Ramos (cell line): ENCODE data around the gene LILRB1.
"Not testable (repeated sequence)": the region's sequence is repeated elsewhere in the genome, so short reads cannot be mapped to it uniquely, and the experiment has no call there.

Experiments
- in situ Hi-C: fragments of 300-500 bp; cut with MboI; formaldehyde crosslinking; loops from one replicate; pipeline ENCODE4 v1.14.3; 2022; ENCODE audit warnings: low sequenced_read_pairs; ENCODE audit not compliant: unreplicated experiment

Gene LILRB1

DNA sequence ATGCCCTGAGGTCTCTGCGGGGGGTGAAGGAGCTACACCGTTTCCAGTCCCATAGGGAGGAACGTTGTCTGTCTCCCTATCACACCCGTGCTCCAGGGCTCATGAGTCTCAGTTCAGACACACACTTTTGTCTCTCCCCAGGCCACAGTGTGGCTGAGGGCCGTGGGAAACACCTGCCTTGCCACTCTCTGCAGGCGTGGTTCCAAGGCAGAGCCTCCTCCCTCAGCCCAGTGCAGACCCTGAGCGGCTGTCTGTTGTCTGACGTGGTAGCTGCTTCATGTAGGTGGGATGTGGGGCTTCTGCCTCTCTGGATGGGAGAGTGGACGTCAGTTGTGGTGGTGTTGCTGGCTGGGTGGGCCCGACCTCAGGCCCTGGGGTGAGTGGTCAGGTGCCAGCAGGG lies 6.0 kb upstream of the LILRB1 start:
- in situ Hi-C loops, result not testable (repeated sequence)

DNA sequence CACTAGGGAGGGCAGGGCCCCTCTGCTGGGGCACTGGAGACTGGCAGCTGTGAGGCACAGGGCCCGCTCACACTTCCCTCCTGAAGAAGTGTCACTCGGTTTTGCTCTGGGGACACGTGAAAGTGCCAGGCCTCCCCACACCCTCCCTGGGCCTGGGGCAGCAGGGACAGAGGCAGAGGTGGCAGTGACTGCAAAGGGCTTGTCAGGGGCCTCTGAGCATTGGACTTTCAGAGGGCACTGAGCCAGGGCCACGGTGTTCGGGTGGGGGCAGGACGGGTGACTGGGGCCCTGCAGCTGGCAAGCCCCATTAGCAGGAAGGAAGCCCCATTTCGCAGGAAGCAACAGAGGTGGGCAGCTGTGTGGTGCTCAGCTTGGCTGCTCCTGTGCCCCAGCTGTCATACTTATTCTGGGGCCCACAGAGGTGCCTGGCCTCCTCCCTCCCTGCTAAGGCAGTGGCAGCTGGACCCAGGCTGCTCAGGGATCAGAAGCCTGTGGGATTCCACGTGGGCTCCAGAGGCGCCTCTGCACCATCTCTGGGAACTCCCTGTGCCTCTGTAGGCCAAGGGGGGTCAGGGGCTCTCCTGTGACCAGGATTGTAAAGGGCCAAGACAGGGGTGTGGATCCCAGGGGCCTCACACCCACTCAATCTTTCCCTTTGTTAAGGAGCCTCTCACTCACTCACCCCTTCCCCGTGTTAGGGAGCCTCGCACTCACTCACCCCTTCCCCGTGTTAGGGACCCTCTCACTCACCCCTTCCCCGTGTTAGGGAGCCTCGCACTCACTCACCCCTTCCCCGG lies 5.2 kb upstream of the LILRB1 start:
- in situ Hi-C loops, result not testable (repeated sequence)

DNA sequence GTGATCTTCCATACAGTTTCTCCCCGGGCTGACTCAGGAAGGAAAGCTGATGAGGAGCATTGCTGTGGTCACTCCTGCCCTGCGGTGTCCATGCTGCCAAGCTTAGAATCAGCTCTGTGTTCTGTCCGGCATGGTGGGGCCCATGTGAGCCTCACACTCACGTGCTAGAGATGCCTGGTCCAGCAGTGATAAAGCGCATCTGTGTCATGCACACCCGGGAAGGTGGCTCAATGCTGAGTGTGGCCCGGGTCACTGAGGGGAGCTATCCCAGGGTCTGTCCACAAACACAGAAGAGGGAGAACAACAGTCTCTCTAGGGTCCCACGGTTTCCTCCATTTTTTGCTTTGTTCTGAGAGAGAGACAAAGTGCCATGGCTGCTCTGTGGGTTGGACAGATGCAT lies 3.5 kb upstream of the LILRB1 start:
- in situ Hi-C loops, result no loop called here

DNA sequence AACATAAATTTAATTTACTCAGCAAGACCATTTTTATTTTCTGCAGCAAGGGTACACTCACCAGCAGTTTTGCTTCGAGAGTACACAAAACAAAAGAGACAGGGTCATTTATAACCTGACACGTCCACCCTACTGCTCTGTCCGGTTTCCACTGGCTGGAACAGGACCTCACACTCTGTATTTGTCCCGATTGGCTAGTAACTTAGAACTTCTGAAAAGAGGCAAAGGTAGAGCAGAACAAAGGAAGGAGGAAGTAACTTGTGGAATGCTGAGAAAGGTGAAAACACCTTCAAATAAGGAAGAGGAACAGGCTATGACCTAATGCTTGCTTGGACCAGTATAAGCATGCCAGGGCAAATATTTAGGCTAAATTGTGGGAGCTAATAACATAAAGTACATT lies 2.4 kb upstream of the LILRB1 start:
- in situ Hi-C loops, result not testable (repeated sequence)

DNA sequence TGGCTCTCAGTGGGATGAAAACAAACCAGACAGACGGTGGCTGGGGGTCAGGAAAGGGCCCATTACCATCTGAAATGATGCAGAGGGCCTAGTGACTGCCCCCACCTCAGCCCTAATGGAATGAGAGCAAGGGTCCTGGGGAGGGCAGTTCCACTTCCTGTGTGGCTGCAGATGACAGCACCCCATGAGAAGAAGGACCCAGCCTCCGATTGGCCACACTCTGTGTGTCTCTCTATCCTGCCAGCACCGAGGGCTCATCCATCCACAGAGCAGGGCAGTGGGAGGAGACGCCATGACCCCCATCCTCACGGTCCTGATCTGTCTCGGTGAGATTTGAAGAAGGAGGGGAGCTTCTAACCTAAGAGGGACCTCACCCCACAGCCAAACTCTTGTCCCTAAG lies 498 bp downstream of the LILRB1 start:
- in situ Hi-C loops, result loop anchor here (5.0 kb wide), 1 partner anchor 333 kb away; no protein-coding TSS in a partner anchor

DNA sequence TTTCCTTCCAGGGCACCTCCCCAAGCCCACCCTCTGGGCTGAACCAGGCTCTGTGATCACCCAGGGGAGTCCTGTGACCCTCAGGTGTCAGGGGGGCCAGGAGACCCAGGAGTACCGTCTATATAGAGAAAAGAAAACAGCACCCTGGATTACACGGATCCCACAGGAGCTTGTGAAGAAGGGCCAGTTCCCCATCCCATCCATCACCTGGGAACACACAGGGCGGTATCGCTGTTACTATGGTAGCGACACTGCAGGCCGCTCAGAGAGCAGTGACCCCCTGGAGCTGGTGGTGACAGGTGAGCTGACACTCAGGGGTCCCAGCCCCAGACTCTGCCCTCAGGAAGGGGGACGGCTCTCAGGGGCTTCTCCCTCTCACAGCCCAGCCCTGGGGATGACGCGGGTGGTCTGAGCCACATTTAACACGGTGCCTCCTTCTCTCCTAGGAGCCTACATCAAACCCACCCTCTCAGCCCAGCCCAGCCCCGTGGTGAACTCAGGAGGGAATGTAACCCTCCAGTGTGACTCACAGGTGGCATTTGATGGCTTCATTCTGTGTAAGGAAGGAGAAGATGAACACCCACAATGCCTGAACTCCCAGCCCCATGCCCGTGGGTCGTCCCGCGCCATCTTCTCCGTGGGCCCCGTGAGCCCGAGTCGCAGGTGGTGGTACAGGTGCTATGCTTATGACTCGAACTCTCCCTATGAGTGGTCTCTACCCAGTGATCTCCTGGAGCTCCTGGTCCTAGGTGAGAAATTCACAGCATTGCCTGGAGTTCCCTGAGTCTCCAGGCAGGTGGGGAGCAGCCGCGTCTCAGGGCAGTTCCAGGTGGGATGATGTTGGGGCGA lies 1.4 kb downstream of the LILRB1 start:
- in situ Hi-C loops, result loop anchor here (5.0 kb wide), 1 partner anchor 334 kb away; no protein-coding TSS in a partner anchor

DNA sequence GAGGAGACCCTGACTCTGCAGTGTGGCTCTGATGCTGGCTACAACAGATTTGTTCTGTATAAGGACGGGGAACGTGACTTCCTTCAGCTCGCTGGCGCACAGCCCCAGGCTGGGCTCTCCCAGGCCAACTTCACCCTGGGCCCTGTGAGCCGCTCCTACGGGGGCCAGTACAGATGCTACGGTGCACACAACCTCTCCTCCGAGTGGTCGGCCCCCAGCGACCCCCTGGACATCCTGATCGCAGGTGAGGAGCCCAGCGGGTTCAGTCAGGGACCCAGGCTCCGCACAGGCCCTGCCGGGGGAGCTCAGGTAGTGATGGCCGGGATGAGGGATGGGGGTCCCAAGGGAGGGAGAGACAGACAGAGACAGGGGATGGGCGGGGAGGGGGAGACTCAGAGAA lies 2.2 kb downstream of the LILRB1 start:
- in situ Hi-C loops, result loop anchor here (5.0 kb wide), 1 partner anchor 335 kb away; no protein-coding TSS in a partner anchor

DNA sequence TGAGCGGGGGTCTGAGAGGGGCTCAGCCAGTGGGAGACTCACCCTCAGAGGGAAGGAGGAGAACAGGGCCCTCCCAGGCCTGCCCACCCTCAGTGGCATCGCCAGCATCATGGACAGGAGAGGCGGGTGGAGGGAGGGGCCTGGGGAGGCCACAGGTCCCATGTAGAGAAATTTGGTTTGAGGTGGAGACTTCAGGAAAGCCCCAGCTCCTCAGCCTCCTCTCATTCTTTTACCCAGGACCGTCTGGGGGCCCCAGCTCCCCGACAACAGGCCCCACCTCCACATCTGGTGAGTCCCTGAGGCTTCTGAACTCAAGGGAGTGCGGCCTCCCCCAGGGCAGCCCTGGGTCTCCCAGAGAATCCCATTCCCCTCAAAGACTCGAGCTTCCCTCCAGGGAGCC lies 3.1 kb downstream of the LILRB1 start:
- in situ Hi-C loops, result loop anchor here (5.0 kb wide), 1 partner anchor 336 kb away; no protein-coding TSS in a partner anchor

DNA sequence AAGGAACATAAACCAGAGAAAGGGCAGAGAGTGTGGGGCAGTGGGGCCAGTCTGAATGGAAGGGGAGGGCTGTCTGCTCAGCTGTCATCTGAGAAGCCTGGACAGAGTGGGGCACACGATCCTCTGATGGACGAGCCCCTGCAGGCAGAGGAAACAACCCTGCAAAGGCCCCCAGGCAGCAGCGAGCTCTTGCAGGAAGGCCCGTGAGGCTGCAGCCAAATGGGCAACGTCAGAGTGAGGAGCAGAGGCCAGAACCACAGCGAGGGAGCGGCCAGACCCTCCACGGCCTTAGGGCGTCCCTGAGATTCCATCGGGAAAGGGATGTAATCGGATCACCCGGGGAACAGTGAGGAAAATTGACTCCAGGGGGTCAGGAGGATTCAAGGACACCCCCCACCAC lies 5.8 kb downstream of the LILRB1 start:
- in situ Hi-C loops, result not testable (repeated sequence)

DNA sequence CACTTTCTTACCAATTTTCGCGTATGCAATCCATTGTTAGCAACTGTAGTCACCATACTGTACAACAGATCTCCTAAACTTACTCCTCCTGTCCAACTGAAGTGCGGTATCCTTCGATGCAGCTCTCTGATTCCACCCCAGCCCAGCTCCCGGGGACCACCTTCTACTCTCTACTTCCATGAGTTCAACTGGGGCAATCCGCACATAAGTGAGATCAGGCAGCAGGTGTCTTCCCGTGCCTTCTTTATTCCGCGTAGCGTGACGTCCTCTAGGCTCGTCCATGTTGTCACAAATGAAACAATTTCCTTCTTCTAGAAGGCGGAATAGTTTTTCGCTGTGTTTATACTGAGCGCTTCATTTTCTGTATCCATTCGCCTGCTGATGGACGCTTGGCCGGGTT lies 8.4 kb downstream of the LILRB1 start:
- in situ Hi-C loops, result no loop called here

DNA sequence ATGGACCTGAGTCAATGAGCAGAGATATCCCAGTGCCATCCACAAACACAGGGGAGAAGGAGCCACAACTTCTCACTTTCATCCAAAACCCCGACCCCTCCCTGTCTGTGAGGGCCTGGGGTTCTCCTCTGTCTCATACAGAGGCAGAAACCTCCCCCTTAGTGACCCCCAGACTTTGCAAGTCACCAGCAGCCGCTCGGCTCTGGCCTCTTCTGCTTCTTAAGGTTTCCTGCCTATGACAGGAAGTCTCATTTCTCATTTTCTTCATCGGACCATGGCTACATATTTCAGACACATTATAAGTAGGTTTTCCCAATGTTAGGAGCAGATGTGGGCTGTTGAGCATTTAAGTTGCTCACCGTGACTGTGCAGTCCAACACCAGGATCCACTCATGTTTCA lies 12.7 kb downstream of the LILRB1 start:
- in situ Hi-C loops, result not testable (repeated sequence)

DNA sequence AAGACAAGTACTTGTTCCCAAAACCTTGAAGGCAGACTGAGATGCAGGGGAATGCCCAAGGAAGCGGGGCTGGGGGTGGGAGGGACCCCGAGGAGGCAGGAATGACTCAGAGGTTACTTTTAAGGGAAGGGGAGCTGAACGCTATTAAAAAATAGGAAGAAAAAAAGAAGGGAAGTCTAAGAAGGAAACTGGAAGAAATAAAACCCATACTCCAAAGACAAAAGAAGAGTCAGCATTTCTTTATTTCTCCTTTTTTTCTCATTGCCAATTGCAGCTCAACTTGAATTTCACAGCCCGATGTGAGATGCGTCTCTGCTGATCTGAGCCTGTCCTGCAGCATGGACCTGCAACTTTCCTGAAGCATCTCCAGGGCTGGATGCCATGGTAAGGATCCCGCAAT lies 13.3 kb downstream of the LILRB1 start:
- in situ Hi-C loops, result not testable (repeated sequence)

DNA sequence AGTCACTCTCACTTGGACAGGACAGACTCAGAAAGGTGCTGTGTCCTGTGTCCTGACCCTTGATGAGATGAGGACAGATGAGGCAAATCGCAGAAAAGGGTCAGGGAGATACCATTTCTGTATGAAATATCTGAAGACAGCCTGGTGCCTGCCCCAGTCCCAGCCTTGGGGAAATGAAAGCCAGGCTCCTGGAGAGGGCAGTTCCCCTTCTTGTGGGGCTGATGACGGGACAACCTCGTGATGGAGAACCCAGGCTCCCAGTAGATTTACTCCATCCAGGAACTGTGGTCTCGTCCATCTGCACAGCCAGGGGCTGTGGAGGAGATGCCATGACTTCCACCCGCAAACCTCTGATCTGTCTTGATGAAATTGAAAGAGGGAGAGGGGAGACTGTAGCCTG lies 13.8 kb downstream of the LILRB1 start:
- in situ Hi-C loops, result no loop called here

DNA sequence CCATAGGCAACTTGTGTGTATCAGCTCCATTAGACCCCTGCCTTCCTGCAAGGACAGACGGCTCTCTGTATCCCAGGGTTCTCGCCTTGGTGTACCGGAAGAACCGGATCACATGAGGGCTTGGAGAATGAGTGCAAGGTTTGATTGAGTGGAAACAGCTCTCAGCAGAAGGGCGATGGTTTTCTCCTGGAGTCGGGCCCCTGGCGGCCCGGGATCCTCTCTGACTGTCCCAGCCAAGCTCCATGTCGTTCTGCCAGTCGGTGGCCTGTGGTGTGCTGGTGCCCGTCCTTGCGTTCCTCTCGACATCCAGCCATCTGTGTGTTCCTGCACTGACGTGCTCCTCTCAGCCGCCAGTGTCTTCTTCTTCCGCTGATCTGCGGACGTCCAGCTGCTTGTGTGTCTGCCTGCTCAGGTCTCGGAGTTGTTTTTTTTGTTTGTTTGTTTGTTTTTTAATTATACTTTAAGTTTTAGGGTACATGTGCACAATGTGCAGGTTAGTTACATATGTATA lies 16.1 kb downstream of the LILRB1 start:
- in situ Hi-C loops, result no loop called here

DNA sequence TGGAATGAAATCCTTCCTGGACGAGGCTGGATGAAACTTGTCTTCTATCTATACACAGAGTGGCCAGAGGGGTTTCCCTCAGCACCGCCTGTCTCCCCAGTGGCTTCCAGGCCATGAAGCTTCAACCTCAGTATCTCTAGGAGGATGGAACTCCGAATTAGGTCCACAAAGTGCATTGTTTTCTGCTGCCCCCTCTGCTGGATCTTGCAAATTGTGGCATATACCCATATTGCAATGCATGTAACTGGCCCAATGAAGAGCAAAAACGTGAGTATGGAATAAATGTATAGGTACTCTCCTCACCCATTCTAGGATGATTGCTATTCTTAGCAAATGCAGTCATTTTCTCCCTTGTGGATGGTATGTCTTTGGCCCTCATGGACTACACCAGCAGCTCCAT lies 17.8 kb downstream of the LILRB1 start:
- in situ Hi-C loops, result no loop called here

DNA sequence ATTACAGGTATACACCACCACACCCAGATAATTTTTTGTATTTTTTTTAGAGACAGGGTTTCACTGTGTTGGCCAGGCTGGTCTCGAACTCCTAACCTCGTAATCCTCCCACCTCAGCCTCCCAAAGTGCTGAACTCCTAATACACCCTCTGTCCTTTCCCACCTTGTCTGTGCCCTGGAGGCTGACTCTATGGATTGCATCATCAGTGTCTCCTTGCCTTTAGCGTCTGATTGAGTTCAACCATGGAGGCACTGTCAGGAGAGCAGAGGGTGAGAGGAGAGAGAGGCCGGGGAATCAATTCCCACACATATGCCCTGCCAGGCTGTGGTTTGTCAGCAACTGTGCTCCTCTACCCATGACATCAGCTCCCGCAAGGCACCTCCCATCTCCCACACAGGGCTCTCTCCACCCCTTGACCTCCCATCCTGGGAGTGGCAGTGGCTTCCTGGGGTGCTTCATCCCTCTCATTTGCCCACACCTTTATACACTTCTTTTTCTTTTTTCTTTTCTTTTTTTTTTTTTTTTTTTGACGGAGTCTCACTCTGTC lies 19.9 kb downstream of the LILRB1 start:
- in situ Hi-C loops, result no loop called here

DNA sequence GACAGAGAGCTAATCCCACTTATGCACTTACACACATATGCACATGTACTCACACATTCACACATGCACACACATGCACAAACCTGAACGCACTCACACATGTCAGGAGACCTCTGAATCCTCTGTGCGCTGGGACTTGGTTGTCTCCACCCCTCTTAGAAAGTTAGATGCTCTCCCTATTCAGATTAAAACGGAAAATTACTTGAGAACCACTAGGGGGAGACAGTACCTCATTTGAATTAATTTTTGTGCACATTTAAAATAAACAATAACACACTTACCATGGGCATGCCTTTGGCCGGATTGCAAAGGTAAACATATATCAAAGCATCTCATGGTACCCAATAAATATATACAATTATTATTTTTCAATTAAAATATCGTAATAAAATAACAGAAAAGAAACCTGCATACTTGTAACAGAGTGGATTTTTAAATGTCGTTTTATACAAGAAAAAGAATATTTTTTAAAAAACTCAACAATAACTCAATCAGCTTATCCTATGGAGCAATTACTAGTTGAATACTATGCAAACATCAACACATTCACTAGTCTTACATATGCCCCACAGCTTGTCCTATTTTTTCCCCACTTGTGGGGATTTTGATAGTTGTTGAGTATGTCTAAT lies 23.0 kb downstream of the LILRB1 start:
- in situ Hi-C loops, result no loop called here

DNA sequence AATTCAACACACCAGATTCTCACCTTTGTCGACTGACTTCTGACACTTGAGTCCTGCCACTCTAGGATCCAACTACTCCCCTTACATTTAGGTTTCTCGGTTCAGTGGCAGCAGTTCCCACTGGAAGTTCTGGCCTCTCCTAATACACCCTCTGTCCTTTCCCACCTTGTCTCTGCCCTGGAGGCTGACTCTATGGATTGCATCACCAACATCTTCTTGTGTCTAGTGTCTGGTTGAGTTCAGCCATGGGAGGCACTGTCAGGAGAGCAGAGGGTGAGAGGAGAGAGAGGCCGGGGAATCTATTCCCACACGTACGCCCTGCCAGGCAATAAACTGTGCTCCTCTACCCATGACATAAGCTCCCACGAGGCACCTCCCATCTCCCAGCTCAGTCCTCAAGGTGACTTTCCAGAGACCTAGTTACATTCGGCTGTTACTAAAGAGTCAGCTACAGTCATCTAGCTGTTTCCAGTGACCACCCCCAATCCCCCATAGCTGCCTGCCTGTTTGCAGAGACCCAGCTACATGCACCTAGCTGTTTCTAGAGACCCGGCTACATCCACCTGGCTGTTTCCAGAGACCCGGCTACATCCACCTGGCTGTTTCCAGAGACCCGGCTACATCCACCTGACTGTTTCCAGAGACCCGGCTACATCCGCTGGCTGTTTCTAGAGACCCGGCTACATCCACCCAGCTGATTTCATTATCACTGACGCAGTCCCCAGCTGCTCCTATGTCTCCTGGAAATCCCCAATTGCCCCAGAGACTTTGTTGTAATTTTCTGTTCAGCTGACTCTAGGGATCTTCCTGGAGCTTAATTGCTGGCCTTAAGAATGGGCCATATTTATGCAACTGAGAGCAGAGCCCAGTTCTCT lies 24.4 kb downstream of the LILRB1 start:
- in situ Hi-C loops, result no loop called here

DNA sequence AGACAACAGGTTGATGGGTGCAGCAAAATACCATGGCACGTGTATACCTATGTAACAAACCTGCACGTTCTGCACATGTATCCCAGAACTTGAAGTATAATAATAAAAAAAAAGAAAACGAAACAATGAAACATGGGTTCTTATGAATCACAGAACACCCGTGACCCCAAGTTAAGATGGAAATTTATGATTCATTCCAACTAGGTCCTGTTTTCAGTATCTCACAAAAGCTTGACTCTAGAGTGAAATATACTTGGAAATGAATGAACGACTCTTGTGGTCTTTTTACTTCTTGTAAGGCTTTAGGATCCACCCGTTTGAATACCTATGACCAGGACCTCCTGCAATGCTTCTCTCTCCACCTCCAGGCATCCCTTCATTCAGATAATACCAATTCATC lies 29.0 kb downstream of the LILRB1 start:
- in situ Hi-C loops, result no loop called here
